NCI-H2029 treated with DMSO at 0.1 percent for 48 hours (cell line): ENCODE results near the gene SRSF3.

Source experiments
- DNase-seq: peaks from one replicate; lab custom pipeline; 2025; lab: John Stamatoyannopoulos, UW

SRSF3 gene

DNA sequence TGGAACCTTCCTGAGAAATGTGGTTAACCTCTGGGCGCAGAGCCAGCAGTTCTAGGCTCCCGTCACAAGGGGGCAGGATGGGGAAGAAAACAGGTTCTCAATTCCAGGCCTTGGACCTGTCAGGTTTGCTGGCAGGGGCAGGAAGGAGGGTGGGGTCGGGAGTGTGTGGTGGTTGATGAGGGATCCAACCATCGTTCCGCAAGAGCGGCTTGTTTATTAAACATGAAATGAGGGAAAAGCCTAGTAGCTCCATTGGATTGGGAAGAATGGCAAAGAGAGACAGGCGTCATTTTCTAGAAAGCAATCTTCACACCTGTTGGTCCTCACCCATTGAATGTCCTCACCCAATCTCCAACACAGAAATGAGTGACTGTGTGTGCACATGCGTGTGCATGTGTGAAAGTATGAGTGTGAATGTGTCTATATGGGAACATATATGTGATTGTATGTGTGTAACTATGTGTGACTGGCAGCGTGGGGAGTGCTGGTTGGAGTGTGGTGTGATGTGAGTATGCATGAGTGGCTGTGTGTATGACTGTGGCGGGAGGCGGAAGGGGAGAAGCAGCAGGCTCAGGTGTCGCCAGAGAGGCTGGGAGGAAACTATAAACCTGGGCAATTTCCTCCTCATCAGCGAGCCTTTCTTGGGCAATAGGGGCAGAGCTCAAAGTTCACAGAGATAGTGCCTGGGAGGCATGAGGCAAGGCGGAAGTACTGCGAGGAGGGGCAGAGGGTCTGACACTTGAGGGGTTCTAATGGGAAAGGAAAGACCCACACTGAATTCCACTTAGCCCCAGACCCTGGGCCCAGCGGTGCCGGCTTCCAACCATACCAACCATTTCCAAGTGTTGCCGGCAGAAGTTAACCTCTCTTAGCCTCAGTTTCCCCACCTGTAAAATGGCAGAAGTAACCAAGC lies 29.6 kb downstream of the SRSF3 start:
- DNase-seq: peak; percentile 79

DNA sequence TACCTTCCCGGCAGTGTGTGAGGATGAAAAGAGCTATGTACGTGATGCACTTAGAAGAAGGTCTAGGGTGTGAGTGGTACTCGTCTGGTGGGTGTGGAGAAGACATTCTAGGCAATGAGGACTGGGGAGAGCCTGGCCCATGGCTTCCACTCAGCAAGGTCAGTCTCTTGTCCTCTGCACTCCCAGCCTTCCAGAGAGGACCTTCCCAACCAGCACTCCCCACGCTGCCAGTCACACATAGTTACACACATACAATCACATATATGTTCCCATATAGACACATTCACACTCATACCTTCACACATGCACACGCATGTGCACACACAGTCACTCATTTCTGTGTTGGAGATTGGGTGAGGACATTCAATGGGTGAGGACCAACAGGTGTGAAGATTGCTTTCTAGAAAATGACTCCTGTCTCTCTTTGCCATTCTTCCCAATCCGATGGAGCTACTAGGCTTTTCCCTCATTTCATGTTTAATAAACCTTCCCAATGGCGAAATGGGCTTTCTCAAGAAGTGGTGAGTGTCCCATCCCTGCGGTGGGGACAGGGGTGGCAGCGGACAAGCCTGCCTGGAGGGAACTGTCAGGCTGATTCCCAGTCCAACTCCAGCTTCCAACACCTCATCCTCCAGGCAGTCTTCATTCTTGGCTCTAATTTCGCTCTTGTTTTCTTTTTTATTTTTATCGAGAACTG lies 30.4 kb downstream of the SRSF3 start:
- no peak for DNase-seq

DNA sequence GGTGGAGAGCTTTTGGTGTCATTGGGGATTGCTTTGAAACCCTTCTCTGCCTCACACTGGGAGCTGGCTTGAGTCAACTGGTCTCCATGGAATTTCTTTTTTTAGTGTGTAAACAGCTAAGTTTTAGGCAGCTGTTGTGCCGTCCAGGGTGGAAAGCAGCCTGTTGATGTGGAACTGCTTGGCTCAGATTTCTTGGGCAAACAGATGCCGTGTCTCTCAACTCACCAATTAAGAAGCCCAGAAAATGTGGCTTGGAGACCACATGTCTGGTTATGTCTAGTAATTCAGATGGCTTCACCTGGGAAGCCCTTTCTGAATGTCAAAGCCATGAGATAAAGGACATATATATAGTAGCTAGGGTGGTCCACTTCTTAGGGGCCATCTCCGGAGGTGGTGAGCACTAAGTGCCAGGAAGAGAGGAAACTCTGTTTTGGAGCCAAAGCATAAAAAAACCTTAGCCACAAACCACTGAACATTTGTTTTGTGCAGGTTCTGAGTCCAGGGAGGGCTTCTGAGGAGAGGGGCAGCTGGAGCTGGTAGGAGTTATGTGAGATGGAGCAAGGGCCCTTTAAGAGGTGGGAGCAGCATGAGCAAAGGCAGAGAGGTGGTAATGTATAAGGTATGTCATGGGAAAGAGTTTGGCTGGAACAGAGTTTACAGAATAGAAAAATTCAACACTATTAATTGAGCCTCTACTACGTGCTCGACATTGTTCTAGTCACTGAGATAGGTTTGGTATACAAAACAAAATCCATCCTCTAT lies 31.2 kb downstream of the SRSF3 start:
- DNase-seq: peak; percentile 91

DNA sequence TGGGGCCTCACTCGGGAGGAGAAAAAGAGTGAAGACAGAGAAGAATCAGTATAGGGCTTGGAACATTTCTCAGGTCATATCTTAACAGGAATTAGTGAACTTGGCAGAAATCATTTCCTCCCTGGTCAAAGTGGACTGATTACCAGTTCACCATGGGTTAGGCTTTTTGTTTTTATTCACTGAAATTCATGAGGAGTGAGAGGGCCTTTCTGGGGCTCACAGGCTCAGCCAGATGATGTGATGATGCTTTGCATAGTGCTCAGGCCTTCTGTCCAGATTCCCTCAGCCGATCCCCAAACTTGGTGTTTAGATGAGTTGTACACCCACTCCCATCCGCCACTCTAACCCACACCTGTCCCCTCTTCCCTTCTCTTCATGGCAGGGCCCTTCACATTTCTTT lies 32.5 kb downstream of the SRSF3 start:
- DNase-seq: no peak

DNA sequence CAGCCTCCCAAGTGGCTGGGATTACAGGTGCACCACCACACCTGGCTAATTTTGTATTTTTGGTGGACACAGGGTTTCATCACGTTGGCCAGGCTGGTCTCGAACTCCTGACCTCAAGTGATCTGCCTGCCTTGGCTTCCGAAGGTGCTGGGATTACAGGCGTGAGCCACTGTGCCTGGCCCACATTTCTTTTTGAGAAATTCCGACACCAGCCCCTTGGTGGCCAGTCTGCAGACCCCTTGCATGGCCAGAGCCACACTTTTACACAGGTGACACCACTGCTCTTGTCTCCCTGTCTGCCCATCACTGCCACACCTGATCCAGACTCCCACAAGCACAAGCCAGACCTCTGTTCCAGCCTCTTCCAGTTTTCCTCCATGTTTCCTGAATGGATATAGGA lies 33.0 kb downstream of the SRSF3 start:
- no peak for DNase-seq

DNA sequence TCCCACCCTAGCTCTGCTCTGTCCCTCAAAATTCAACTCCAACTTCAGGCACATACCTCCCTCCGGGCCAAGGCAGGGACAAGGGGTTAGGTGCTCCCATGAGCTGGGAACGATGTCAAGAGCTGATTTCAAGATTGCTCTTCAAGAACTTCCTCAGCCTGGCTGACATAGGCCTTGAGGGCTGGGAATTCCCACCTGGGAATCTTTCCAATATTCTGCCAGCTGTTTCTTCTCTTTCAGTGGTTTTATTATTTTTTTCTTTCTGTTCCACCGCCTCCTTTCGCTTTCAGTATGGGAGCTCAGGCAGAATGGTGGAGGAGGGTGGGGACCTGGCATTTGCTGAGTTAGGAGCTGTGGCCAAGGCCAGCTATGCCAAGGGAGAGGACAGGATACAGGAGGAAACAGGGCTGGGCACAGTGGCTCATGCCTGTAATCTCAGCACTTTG lies 33.7 kb downstream of the SRSF3 start:
- peak; percentile 69 for DNase-seq

DNA sequence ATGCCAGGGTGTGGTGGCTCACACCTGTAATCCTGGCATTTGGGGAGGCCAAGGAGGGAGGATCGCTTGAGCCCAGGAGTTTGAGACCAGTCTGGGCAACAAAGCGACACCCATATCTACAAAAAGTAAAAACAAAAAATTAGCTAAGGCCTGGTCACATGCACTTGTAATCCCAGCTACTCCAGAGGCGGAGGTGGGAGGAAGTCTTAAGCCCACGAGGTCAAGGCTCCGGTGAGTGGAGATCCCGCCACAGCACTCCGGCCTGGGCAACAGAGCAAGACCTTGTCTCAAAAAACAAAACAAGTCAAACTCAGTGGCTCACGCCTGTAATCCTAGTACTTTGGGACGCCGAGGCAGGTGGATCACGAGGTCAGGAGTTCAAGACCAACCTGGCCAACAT lies 35.6 kb downstream of the SRSF3 start:
- DNase-seq: no peak

DNA sequence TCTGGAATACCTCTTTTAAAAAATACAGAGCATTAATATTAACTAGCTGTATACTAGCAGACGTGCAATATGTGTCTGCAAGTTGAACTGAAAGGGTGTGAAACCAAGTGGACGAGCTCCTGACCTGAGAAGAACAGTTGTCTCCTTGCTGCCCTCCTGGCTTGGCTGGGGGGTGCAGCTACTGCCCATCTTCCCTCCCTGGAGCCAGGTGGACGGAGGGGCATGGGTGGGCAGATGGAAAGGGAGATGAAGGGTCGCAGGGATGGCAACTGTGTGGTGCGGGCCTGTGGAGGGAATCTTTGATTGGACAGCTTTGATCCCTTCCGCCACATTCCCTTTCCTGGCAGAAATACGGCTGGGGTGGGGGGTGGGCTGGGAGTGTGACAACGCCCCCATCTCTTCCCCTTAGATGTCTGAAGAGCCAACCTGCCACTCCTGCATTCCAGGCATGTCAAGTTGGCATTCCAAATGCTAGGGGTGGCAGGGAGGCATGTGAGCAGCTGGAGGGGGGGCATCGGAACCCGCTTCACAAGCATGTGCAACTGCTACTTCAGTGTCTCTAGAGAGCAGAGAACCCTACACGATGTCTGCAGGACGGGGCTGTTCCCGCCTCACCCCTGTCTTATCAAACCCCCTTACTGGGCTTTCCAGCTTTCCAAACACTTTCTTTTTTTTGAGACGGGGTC lies 37.3 kb downstream of the SRSF3 start:
- no peak for DNase-seq

DNA sequence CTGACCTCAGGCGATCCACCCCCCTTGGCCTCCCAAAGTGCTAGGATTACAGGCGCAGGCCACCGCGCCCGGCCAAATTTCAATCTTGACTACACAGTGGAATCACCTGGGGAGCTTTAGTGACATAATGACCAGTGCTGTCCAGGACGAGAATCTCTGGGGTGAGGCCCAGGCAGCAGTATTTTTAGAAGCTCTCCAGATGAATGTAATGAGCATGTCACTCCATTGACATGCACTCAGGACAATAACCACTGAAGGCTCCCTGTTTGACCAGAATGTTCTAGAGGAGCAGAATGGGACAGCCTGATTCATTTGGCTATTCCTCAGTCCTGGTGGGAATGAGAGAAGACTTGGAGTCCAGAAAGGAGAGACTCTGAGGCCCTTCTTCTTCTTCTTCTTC lies 39.2 kb downstream of the SRSF3 start:
- DNase-seq: no peak

DNA sequence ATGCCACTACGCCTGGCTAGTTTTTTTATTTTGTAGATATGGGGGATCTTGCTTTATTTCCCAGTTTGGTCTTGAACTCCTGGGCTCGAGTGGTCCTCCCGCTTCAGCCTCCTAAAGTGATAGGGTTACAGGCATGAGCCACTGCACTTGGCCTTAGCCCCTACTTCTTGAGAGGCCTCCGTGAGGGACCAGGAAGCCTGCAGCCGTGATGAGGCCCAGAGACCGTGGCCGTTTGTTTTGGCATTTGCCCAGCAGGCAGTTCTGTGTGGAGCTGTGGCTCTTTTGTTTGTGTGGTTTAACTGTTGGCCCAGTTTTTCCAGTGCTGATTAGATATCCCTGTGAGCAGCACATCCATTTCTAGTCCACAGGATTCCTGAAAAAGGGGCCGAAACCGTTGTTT lies 39.8 kb downstream of the SRSF3 start:
- DNase-seq: peak; percentile 87

DNA sequence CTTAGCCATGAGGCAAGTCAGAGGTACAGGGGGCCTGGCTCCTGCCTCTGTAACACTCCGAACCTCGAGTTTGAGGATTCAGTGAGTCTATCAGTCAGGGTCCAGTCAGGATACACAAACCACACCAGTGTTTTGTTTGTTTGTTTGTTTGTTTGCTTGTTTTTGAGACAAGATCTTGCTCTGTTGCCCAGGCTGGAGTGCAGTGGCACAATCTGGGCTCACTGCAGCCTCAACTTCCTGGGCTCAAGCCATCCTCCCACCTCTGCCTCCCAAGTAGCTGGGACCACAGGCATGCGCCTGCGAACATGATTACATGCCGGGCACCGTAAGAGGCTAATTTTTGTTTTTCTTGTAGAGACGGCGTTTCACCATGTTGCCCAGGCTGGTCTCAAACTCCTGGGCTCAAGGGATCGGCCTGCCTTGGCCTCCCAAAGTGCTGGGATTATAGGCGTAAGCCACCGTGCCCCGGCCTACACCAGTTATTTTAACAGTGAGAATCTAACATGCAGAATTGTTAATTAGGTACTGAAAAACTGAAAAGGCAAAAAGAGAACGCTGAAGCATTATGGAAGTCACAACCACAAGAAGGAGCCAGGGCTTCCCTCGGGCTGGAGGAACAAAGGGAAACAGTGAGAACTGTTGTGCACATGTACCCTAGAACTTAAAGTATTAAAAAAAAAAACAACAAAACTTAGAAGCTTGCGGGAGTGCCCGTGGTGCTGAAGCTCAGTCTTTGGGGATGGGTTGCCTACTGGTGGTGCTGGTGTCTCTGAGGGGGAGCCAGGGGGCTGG lies 40.4 kb downstream of the SRSF3 start:
- no peak for DNase-seq

DNA sequence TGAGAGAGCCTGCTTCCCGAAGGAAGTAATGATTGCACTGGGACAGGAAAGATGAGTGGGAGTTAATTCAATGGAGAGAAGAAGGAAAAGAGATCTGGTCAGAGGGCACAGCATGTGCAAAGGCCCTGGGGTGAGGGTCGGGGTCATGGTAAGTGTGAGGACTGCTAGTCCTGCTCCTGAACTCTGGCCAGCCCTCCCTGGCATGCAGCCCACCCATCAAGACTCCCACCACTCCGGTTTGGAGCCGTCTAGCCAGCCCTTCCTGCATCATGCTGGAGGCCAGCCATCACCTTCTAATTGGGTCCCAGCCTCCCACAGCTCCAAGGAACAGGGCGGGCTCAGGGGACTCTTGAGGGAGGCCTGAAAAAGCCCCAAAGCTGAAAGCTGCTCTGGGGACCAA lies 42.1 kb downstream of the SRSF3 start:
- DNase-seq: no peak

DNA sequence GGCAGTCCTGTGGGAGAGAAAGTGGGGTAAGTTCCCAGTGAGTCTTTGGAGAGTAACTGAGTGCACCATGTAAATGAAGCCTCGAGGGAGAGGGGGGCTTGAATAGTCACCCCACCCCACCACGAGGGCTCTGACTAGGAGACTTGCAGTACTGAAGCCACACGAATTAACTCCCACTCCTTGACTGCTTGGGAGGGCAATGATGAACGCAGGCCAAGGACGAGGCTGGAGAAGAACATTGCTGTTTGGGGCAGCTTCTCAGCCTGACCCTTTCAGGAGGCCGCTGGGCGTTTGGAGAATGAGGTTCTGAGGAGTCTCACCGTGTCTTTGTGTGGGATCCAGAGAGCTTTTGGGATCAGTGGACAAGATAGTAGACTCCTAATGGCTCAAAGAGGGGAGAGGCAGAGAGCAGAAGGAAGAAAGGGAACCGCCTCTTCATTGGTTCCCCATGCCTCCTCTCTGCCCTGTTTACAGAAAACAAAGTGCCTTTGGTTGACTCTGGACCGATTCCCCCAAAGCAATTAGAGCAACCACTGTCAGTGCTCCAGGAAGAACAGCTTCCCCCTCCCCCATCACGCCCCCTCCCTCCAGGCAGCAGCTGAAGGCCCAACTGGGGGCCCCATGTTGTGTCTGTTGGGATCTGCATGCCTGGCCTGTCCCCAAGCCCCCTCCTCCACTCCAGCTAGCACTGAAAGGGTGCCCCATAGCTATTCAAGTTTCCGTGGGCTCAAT lies 42.7 kb downstream of the SRSF3 start:
- DNase-seq: no peak

DNA sequence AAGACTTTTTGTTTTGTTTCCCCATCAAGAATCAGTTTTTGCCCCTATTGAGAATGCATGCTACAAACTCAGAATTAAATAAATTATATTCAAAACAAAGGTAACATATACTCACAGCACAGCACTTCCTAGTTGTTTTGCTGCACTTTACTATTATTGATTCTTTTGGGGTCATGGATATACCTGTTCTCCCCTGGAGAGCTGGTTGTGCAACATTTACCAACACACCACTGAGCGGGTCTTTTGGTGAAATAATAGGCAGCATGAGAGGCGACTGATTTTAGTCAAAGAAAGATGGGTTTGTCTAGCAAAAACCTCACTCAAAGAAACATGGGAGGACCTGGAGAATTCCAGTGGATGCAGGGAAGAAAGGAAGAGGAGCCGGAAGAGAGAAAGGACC lies 44.4 kb downstream of the SRSF3 start:
- no peak for DNase-seq

DNA sequence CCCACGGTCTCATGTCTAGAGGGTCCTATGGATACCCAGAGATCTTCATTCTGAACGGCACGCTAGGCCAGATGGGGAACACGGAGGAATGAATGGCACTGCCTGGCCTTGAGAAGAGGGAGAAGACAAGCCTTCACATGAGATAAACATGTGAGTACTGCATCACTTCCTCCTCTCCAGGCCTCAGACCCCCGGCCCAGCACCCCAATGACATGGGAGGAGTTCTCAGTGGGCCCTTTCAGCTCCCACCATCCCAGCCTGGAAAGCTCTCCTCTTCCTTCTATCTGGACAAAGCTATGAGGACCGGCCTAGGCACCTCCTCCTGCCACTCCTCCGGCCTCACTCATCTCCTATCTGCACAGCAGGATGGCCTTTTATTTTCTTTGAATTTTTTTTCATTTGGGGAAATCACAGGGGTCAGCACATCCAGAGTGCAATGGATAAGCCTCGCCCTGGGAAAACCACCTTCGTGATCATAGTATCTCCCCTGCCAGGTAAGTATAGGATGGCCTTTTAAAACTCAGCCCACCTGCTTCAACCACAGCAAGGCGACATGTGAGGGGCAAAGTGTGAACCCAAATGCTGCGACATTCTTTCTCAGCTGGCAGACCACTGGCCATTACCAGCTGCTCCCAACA lies 45.1 kb downstream of the SRSF3 start:
- no peak for DNase-seq

DNA sequence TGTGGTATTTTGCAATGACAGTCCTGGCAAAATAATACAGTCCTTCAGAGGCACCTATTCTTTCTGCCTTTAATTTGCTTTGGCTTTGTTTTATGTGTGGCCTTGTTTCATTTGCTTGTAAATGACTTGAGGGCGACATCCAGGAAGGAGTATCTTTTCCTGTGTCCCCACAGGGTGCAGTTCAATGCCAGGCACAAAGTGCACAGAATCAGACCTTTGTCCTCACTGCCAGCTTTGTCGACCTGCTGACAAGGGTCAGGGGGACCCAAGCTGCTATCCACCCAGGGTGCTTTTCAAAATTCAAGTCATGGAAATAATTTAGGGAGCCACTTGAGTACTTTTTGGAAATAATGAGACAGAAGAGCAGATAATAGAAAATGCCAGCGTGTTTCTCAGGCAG lies 47.4 kb downstream of the SRSF3 start:
- DNase-seq: no peak

DNA sequence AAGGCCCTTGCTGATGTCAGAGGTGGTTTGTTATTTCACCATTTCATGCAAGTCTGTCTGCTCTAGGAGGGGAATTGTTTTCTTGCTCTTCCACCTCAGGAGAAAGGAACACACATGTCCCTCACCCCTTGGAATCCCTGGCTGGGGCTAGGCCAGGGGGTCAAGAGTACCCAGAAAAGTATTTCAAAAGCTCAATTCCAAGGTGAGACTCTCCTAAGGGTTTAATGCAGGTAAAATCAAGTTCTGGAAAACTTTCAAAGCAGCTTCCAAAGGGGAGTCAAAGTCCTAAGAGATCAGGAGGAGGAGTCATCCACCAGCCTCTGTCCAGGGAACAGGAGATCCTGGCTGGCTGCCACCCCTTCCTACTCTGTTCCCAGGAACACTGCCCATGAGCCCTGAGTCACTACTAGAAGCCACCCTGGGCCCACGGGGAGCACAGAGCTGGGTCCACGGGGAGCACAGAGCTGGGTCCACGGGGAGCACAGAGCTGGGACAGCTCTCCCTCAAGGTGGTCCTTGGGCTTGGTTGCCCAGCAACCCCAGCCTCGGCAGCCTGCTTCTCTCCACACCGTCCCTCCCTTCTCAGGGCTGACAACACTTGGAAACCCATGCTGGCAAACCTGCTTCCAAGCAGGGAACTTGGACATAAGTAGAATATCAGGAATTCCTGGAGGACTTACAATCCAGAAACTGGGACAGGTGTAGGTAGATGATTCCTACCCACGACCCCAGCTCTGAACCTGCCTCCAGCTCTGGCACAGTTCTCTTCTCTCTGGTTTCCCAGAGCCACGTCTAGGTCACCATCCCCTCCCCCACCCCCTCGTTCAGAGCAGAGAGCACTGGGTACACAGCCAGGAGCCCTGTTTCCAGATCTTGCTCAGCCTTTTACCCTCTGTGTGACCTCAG lies 49.0 kb downstream of the SRSF3 start:
- DNase-seq: peak; percentile 19

DNA sequence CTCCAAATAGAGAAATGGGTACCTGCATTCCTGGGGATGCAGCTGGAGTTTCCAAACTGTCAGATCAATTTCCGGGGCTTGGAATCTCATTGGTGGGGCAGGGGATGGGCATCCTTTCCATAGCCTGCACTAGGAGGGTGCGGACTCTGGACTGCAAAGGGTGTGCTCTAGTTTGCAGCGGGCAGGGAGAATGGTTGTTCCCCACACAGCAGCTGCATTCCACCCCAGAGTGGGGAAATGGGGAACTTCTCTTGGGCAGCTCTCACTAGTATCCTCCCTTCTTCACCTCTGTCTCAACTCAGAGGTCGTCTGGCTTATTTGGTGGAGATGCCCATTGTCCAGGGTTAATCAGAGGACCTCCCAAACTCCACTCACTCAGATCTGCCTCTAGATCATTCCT lies 49.8 kb downstream of the SRSF3 start:
- no peak for DNase-seq

DNA sequence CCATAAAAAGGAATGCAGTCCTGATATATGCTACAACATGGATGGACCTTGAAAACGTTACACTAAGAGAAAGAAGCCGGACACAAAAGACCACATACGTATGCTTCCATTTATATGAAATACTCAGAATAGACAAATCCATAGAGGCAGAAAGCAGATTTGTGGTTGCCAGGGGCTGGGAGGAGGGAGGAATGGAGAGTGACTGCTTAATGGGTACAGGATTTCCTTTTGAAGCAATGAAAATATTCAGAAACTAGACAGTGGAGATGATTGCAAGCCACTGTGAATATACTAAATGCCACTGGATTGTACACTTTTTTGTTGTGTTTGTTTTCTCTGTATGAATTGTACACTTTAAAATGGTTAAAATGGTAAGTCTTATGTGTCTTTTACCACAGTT lies 54.9 kb downstream of the SRSF3 start:
- DNase-seq: no peak
